Measurements from ENCODE around the gene KNTC1. TPM values are rescaled to one million over a fixed set of nuclear protein-coding genes. Genes with fewer than 3 reads are reported as not detected.

Gene KNTC1
- total RNA-seq, 4 donors from 2014 or later, result 7.3 to 13.1 (median 9.5) TPM

DNA sequence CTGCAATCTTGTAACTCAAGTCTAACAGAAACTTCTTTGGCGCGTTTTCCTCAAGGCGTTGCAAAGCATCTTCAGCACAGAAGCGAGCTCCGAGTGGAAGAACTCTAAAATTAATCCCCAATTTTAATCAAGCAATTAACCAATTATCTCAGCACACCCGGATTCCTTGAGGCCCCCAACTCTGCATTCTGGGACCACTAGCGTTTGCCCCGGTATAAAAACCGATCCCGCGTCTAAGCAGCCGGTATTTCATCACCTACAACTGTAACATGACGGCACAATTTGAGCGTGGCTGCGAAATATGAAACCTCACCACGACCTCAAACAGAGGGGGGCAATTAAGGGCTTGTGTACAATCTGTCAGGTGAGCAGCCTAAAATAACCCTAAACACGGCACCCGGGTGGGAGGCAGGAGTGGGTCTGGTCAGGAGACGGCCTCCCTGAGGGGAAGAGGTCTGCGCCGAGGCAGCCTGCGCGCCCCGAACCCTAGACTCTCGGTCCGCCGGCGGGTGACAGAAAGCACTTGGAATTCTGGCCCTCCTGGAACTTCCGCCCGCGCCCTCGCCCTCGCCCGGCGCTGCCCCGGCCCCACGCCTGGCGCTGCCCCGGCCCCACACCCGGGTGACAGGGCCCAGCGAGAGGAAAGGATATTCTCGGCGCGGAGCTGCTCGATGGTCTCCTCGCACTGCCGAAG is 26.9 kb upstream of the KNTC1 start:
- Histone ChIP-seq H3K9me3 (no peaks in the 10 kb centered on the region), H3K4me3 (replicated peaks in 1 of 3) (peak overlapping the region; percentile 62 to 81 (median 70)), H3K27ac (peak overlapping the region; percentile 92 to 97 (median 94)), H3K4me1 (peaks cover 9 to 20% of the 10 kb centered on the region in 2 donors), H3K36me3 (peaks cover 18 to 21% of the 10 kb centered on the region in 2 donors), H3K27me3 (no peaks in the 10 kb centered on the region)
- intact Hi-C loops (cut with DNase I), result no loop called here
- WGBS, 2 donors, result 0 to 1% methylated on average over 16 to 34 of the region's 47 CpGs
- peak; percentile 41 to 52 for DNase-seq
- no peak for TF ChIP-seq POLR2A (IDR thresholded peaks at IDR 0.05)

DNA sequence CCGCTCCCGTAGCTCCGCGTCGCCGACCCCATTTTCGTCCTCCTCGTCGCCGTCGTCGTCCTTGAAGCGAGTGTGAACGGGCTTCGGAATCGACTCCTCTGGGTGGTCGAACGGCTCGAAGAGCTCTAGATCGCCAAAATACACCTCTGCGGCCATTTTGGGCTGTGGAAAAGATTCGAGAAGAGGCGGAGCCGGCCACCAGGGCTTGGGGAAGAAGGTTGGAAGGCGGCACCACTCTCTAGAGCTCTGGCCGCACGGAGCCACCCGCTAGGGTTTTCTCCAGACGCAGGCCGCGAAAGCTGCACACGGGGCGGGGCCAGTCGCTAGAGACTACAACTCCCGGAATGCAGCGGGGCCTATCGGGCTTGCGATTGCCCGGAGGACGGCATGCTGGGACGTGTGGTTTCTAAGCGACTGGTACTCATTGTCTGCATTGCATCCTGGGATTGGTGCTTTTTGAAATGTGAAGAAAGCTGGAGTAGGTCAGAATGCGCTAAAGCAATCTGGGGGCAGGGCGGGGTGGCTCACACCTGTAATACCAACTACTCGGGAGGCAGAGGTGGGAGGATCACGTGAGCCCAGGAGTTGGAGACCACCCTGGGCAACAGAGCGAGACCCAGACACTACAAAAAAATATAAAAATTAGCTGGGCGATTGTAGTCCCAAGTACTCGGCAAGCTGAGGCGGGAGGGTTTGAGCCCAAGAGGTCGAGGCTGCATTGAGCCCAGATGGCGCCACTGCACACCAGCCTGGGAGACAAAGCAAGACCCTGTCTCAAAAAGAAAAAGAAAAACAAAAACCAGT is 26.2 kb upstream of the KNTC1 start, which contains the start of gene ZCCHC8:
Gene ZCCHC8 (minus strand): TSS at position 248 of the 804 bp plus-strand sequence. CDS start 92 bp downstream, at position 156.
- peak within 1 kb of the TSS; percentile 92 to 97 (median 94) for H3K27ac ChIP-seq
- 5 to 6% methylated on average over 27 to 31 of the region's 52 CpGs for WGBS, 2 donors
- no peaks in the 10 kb centered on the region for H3K9me3 ChIP-seq
- intact Hi-C loops (cut with DNase I), result no loop called here
- DNase-seq, result peak; percentile 98
- peaks cover 26 to 28% of the 10 kb centered on the region in 2 donors for H3K36me3 ChIP-seq
- TF ChIP-seq, protein P1, sequence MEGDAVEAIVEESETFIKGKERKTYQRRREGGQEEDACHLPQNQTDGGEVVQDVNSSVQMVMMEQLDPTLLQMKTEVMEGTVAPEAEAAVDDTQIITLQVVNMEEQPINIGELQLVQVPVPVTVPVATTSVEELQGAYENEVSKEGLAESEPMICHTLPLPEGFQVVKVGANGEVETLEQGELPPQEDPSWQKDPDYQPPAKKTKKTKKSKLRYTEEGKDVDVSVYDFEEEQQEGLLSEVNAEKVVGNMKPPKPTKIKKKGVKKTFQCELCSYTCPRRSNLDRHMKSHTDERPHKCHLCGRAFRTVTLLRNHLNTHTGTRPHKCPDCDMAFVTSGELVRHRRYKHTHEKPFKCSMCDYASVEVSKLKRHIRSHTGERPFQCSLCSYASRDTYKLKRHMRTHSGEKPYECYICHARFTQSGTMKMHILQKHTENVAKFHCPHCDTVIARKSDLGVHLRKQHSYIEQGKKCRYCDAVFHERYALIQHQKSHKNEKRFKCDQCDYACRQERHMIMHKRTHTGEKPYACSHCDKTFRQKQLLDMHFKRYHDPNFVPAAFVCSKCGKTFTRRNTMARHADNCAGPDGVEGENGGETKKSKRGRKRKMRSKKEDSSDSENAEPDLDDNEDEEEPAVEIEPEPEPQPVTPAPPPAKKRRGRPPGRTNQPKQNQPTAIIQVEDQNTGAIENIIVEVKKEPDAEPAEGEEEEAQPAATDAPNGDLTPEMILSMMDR (IDR thresholded peaks at IDR 0.05), result peak in 2 of 6 experiments; percentile 27 to 36
- peak; percentile 40 to 97 for TF ChIP-seq POLR2A (IDR thresholded peaks at IDR 0.05)
- no peaks in the 10 kb centered on the region for H3K27me3 ChIP-seq
- H3K4me1 ChIP-seq, result peaks cover 9 to 19% of the 10 kb centered on the region in 2 donors
- peak within 1 kb of the TSS; percentile 62 to 81 (median 70) for H3K4me3 ChIP-seq (replicated peaks in 1 of 3)

DNA sequence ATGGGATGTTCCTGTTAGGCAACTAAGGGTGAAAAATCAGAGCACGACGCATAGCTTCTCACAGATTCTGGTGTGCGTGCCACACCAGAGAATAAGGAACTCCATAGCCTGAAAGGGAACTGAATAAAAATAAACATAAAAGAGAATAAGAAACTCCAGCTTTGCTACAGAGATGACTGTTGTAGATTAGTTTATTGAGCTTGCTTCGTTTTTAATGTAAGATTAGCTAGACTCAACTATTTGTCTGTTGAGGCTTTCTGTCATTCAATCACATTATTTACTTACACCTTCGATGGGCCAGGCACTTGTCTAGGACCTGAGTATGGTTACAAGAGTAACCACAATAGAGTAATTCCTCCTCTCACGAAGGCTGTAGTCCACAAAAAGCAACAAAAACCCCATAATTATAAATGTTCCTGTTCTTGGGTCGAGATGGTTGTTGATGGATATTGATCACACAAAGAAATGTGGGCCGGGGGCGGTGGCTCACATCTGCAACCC is 25.5 kb upstream of the KNTC1 start:
- Histone ChIP-seq H3K9me3 (no peaks in the 10 kb centered on the region), H3K36me3 (peaks cover 32 to 35% of the 10 kb centered on the region in 2 donors), H3K27ac (peak overlapping the region; percentile 39 to 97 (median 44)), H3K4me1 (peaks cover 9 to 19% of the 10 kb centered on the region in 2 donors), H3K4me3 (replicated peaks in 1 of 3) (no peak overlapping the region), H3K27me3 (no peaks in the 10 kb centered on the region)
- DNase-seq, result no peak
- intact Hi-C loops (cut with DNase I), result no loop called here
- no peak for TF ChIP-seq POLR2A (IDR thresholded peaks at IDR 0.05)
- TF ChIP-seq, protein P1 (IDR thresholded peaks at IDR 0.05), result no peak
- 80 to 86% methylated on average over 9 of the region's 9 CpGs for WGBS, 2 donors

DNA sequence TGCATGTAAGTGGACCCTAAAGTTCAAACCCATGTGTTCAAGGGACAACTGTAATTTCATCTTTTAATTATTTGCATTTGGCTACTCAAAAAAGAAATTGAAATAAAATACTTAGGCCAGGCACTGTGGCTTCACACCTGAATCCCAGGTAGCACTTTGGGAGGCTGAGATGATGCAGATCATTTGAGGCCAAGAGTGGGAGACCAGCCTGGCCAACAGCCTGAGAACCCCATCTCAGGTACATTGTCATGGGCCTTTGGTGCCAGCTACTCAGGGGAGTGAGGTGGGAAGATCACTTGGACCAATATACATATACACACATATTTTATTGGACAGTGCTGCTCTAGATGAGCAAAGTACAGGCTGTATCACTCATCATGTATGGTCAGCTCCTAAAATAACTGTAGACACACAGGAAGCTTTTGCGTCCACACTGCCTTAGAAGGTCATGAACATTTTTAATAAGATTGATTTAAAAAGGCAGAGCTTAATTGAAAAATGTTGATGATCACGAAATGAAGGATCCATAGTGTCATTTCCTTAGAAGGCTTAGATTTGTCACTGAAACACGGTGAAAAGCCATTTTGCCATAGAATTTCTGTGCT is 23.8 kb upstream of the KNTC1 start:
- Histone ChIP-seq H3K4me1 (peaks cover 9 to 17% of the 10 kb centered on the region in 2 donors), H3K27ac (no peak overlapping the region), H3K9me3 (no peaks in the 10 kb centered on the region), H3K4me3 (replicated peaks in 1 of 3) (no peak overlapping the region), H3K36me3 (peaks cover 49 to 51% of the 10 kb centered on the region in 2 donors), H3K27me3 (no peaks in the 10 kb centered on the region)
- no peak for TF ChIP-seq POLR2A (IDR thresholded peaks at IDR 0.05)
- TF ChIP-seq, protein P1 (IDR thresholded peaks at IDR 0.05), result no peak
- 82 to 96% methylated on average over 3 of the region's 3 CpGs for WGBS, 2 donors
- DNase-seq, result no peak
- intact Hi-C loops (cut with DNase I), result no loop called here
